Activated CD8-positive, alpha-beta memory T cell treated with anti-CD3 and anti-CD28 coated beads, Interleukin-2, amount 10 ng/mL, durations not matched to agents 7 days and 5 days (primary cell): ENCODE measurements around the gene ZNF783. TPM values are rescaled to one million over a fixed set of nuclear protein-coding genes. Genes with fewer than 3 reads are reported as not detected.

Source experiments
- ATAC-seq: fragments of 150-1000 bp; cut with Tn5 transposase; one replicate; pipeline ENCODE4 v1.10.0; 2021; ENCODE audit warnings: moderate library complexity
- CTCF ChIA-PET: fragments of 350-600 bp; sonication (Branson Sonifier 250); formaldehyde crosslinking; loops from one replicate; lab custom pipeline; 2021; ENCODE audit warnings: antibody characterized with exemption; lab: Charles Lee
- DNase-seq: peaks from one replicate; pipeline ENCODE4 v3.0.0-alpha.2; 2020
- H3K27ac Mint-ChIP-seq: one replicate; pipeline ENCODE4 v1.8.0; 2021; ENCODE audit warnings: mild to moderate bottlenecking, mixed read lengths
- H3K27me3 Mint-ChIP-seq: one replicate; pipeline ENCODE4 v1.8.0; 2021; ENCODE audit warnings: mixed read lengths
- H3K36me3 Mint-ChIP-seq: one replicate; pipeline ENCODE4 v1.8.0; 2021; ENCODE audit warnings: mild to moderate bottlenecking, mixed read lengths
- H3K4me1 Mint-ChIP-seq: one replicate; pipeline ENCODE4 v1.8.0; 2021; ENCODE audit warnings: mixed read lengths
- H3K4me3 Mint-ChIP-seq: one replicate; pipeline ENCODE4 v1.8.0; 2021; ENCODE audit warnings: mild to moderate bottlenecking, moderate library complexity, mixed read lengths
- H3K9me3 Mint-ChIP-seq: one replicate; pipeline ENCODE4 v1.8.0; 2022; ENCODE audit warnings: low read depth, mixed read lengths
- total RNA-seq, 2 experiments: library from RNA; stranded (reverse); gene quantifications; one replicate each; pipeline ENCODE4 v1.2.3, GENCODE V29; 2021

ZNF783 gene
- total RNA-seq, 2 experiments from 2014 or later, result 14.8 to 15.5 TPM

DNA sequence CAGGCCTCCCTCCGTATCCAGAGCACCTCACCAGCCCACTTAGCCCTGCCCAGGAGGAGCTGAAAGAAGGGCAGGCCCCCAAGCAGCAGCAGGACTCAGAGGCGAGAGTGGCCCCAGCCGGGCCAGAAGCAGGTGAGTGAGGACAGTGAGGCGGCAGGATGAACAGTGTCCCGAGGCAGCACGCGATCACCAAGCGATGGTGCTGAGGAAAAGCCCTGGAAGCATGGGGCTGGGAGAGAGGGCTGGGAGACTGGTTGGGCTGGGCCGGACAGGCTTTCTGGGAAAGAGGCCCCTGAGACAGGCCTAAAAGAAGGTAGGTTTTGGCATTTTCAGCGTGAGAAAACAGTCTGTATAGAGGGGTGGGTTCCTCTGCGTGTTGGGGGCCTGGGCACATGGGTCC, 16.4 kb downstream of the ZNF783 start:
- Mint-ChIP-seq H3K27me3 (no peaks in the 10 kb centered on the region), H3K27ac (no peak overlapping the region), H3K4me3 (no peak overlapping the region), H3K4me1 (no peaks in the 10 kb centered on the region), H3K36me3 (peaks cover 38% of the 10 kb centered on the region), H3K9me3 (no peaks in the 10 kb centered on the region)
- DNase-seq (no peak), ATAC-seq (no peak)
- CTCF ChIA-PET, result no interaction called here

DNA sequence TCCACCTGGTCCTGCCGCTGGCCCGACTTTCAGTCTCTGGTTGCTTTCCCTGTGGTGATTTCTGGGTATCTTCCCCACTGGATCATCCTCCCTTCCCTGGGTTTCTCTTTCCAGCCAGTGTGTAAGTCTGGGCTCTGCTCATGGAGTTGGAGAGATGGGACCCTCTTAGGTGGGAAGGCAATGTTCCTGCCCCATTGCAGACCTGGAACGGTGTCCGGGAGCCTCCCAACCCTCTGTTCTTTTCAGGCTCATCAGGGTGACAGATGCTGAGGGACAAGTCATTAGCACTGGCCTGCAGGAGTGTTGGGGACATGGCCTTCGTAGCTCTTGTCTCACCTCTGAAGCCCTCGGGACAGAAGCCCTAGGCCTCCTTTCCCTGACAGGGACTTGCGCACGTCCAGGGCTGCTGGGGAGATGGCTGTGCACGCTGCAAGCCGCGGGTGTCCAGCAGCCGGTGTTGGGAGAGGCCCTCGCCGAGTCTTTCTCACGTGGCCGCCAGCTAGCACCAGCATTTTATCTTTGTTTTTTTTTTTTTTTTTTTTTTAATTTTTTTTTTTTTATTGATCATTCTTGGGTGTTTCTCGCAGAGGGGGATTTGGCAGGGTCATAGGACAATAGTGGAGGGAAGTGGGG, 17.2 kb downstream of the ZNF783 start:
- DNase-seq (no peak), ATAC-seq (peak; percentile 14)
- Mint-ChIP-seq H3K27ac (no peak overlapping the region), H3K27me3 (no peaks in the 10 kb centered on the region), H3K36me3 (peaks cover 34% of the 10 kb centered on the region), H3K9me3 (no peaks in the 10 kb centered on the region), H3K4me1 (peaks cover 5% of the 10 kb centered on the region), H3K4me3 (no peak overlapping the region)
- CTCF ChIA-PET, result interaction anchor here (0.8 kb wide), 1 partner anchor 255 kb away, joined by 3 read pairs; no protein-coding TSS in a partner anchor

DNA sequence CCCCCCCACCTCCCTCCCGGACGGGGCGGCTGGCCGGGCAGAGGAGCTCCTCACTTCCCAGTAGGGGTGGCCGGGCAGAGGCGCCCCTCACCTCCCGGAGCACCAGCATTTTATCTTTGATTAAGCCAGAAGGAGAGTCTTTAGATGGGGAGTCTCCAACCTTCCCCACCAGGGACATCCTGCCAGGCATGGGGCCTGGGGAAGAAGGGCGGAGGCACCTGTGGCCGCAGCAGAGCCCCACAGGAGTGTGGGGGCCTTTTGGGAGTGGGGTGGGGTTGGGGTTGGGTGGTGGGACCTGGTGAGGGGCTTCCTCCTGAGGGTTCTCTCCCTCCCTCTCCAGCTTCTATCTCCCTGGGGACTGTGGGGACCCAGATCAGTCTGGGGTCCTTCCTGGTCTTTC, 18.2 kb downstream of the ZNF783 start:
- no peak overlapping the region for H3K27ac Mint-ChIP-seq

DNA sequence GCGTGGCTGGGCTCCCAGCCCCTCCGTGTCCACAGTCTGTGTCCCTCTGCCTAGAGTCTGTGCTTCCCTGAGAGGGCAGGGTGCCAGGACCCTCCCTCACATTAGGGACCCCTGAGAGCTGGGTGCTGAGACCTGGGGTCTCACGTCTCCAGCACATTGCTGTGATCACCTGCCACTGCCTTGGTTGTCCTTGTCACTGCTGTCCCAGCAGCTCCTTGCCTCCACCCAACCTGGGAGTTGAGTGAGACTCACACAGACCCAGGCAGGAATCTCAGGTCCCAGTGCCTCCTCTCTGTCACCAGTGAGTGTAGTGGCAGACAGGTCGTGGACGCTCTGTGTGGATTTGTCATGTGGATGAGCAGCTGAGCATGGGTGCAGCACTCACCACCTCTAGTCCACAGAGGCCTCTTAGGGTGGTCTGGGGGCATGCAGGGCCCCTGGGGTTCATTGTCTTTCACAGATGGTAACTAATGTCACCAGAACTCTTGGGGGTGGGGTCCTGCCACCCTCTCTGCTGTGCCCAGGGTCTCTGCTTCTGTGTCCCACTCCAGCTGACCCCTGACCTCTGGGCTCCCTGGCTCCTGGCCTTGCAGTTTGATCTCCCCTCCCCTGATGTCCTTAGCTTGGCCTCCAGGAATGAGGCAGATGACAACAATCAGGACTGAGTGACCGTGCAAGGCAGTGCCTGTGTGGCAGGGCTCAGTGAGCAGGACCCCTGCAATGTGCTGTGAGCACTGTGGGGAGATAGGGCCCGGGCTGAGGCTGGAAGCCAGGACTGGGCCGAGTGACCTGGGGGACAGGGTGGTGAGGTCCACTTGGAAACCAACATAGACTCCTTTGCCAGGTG, 18.9 kb downstream of the ZNF783 start:
- no peaks in the 10 kb centered on the region for H3K9me3 Mint-ChIP-seq
- H3K36me3 Mint-ChIP-seq, result peaks cover 25% of the 10 kb centered on the region
- H3K27ac Mint-ChIP-seq, result no peak overlapping the region
- H3K27me3 Mint-ChIP-seq, result no peaks in the 10 kb centered on the region
- DNase-seq, result no peak
- H3K4me3 Mint-ChIP-seq, result no peak overlapping the region
- CTCF ChIA-PET, result no interaction called here
- ATAC-seq, result no peak
- peaks cover 19% of the 10 kb centered on the region for H3K4me1 Mint-ChIP-seq

More for the DNA sequence above, 18.2 kb downstream of the ZNF783 start:
- DNase-seq (no peak), ATAC-seq (no peak)
- Mint-ChIP-seq H3K4me3 (no peak overlapping the region), H3K4me1 (peaks cover 14% of the 10 kb centered on the region), H3K36me3 (peaks cover 27% of the 10 kb centered on the region), H3K9me3 (no peaks in the 10 kb centered on the region), H3K27me3 (no peaks in the 10 kb centered on the region)
- CTCF ChIA-PET, result no interaction called here

DNA sequence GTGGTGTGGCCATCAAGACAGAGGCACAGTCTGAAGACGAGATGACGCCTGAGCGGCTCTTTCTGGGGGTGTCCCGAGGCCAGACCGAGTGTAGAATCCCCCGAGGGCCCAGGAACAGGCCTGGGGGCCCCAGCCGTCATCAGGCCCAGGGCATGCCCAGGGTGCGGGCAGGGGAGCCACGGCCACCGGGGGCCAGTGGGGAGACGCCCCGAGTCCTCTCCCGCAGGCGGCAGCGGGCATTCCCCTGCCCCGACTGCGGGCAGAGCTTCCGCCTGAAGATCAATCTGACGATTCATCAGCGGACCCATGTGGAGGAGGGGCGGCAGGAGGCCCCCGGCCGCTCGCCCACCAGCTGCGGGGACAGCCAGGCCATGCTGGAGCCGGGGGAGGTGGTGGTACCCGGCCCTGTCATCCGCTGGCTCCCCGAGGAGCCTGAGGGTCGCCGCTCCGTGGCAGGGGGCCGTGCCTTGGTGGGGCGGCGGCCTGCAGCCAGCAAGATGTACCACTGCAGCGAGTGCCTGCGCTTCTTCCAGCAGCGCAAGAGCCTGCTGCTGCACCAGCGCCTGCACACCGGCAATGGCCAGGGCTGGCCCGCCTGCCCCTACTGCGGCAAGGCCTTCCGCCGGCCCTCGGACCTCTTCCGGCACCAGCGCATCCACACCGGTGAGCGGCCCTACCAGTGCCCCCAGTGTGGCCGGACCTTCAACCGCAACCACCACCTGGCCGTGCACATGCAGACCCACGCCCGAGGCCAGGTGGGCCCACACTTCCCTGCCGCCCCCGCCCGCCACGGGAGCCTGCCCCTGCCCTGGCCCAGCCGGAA, 19.7 kb downstream of the ZNF783 start:
- Mint-ChIP-seq H3K4me3 (no peak overlapping the region), H3K9me3 (no peaks in the 10 kb centered on the region), H3K27me3 (no peaks in the 10 kb centered on the region), H3K36me3 (peaks cover 21% of the 10 kb centered on the region), H3K4me1 (peaks cover 27% of the 10 kb centered on the region), H3K27ac (no peak overlapping the region)
- ATAC-seq, result no peak
- DNase-seq, result no peak
- CTCF ChIA-PET, result no interaction called here

DNA sequence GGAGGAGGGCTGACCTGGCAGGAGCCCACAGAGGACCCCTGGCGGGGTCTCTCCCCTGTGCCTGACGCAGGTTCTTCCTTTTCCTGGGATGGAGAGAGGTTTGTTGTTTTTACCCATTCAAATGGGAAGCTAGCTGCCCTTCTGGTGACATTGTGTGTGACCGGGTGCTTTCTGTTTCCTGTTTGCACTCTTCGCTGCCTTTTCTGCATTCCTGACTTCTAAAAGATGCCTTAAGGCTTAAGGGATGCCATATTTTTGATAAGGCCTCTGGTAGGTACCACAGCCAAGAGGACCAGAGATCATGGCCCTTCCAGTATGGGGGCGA, 20.3 kb downstream of the ZNF783 start:
- CTCF ChIA-PET, result no interaction called here
- no peak for DNase-seq
- H3K4me1 Mint-ChIP-seq, result peaks cover 33% of the 10 kb centered on the region
- no peak overlapping the region for H3K4me3 Mint-ChIP-seq
- ATAC-seq, result no peak
- no peak overlapping the region for H3K27ac Mint-ChIP-seq
- H3K27me3 Mint-ChIP-seq, result no peaks in the 10 kb centered on the region
- peaks cover 17% of the 10 kb centered on the region for H3K36me3 Mint-ChIP-seq
- H3K9me3 Mint-ChIP-seq, result no peaks in the 10 kb centered on the region

DNA sequence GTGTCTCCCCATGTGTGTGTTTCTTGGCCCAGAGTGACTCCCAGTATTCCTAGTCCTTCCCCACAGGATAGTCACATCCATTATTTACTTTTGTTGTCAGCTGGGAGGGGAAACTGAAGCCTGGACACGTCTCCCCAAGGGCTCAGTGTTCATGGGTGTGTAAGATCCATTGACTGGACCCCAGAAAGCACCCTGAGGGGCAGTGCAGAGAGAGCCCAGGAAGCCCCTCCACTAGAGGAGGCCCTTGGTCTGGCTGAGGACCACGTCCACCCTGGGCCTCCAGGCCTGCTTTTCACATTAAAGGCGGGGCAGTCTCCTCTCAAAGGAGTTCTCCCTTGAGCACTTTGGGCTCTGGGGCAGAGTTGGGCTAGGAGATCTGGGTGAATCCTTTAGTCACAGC, 21.3 kb downstream of the ZNF783 start:
- Mint-ChIP-seq H3K4me3 (no peak overlapping the region), H3K27me3 (no peaks in the 10 kb centered on the region), H3K9me3 (no peaks in the 10 kb centered on the region), H3K27ac (no peak overlapping the region), H3K4me1 (peaks cover 37% of the 10 kb centered on the region), H3K36me3 (peaks cover 10% of the 10 kb centered on the region)
- no peak for DNase-seq
- ATAC-seq, result no peak
- CTCF ChIA-PET, result interaction anchor here (2.1 to 3.2 kb wide), 2 partner anchors 22 to 139 kb away, joined by 4 to 24 read pairs; partner anchors contain the start of gene ZNF783

DNA sequence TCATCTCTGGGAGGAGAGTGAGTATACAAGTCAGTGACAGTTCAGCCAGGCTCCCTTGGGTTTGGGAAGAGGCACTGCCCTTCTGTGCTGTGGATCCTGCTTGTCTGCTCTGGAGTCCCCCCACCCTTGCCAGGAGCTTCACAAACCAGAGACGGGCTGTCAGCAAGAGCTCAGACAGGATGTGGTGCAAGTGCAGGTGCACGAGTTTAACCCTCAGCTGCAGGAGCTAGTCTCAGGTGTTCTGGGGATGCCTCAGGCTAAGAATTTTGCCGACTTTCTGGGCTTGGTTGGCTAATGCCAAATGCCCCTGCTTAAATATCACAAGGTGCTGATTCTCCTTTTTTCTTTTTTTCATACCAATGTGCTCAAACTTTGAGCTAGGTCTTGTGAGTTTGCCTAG, 22.3 kb downstream of the ZNF783 start:
- Mint-ChIP-seq H3K27me3 (no peaks in the 10 kb centered on the region), H3K4me3 (peak overlapping the region; percentile 77), H3K36me3 (peaks cover 6% of the 10 kb centered on the region), H3K27ac (peak overlapping the region; percentile 61), H3K9me3 (no peaks in the 10 kb centered on the region), H3K4me1 (peaks cover 37% of the 10 kb centered on the region)
- CTCF ChIA-PET, result interaction anchor here (0.6 to 3.2 kb wide), 8 partner anchors 21 to 192 kb away, joined by 3 to 24 read pairs (median 4); partner anchors contain the start of genes ZNF282, ZNF398, ZNF777 and ZNF783
- ATAC-seq, result no peak
- peak; percentile 62 for DNase-seq

DNA sequence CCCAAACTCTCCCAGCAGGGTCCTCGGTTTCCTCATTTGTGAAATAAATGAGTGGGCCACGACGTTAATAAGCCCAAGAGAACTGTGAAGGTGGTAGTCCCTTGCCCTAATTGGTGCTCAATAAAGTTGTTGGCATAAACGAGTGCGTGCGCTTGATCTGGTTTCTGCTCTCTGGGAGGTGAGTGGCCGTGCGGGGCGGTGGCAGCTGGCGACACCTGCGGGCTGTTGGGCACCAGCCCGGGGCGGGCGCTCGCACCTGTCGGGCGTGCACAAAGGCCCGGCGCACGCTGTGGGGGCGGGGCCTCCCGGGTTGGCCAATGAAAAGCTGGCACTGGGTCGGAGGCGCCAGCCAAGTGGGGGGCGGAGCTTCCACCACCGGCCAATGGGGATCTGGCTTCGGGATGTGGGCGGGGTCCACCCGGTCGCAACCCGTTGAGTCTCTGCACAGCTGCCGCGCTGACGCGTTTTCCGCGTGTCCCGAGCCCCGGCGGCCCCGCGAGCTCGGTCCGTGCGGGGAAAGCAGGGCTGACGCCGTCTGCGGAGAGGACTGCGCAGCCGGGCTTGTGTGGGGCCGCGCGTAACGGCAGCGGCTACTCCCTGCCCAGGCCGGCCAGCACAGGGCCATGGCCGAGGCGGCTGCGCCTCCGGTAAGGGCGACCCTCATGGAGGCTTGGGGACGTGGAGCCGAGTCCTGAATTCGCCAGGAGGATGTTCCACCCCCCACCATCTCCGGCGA, 23.0 kb downstream of the ZNF783 start:
- Mint-ChIP-seq H3K4me1 (peaks cover 37% of the 10 kb centered on the region), H3K27me3 (no peaks in the 10 kb centered on the region), H3K36me3 (peaks cover 5% of the 10 kb centered on the region), H3K9me3 (no peaks in the 10 kb centered on the region), H3K27ac (peak overlapping the region; percentile 61), H3K4me3 (peak overlapping the region; percentile 77)
- DNase-seq, result peak; percentile 98
- ATAC-seq, result peak; percentile 98
- CTCF ChIA-PET, result interaction anchor here (0.7 to 3.2 kb wide), 11 partner anchors 13 to 514 kb away, joined by 3 to 24 read pairs (median 4); partner anchors contain the start of genes ZNF282, ZNF398, ZNF777 and ZNF783

DNA sequence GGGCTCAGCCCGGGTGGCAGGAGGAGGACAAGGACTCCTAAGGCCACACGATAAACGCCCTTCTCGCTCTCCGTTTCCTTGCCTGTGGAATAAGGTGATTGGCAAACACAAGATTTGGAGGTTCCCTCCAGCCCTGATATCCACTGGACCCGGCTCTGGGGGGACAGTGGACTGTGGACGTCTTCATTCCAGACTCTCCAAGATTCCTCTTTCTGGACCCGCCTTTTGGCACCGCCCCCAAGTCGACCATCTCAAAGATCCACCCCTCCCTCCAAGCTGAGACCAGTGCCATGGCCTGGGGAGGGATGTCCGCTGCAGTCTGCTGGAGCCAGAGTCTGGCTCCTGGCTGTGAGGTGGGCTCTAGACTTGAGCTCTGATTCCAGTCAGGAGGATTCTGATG, 23.6 kb downstream of the ZNF783 start:
- DNase-seq (no peak), ATAC-seq (no peak)
- CTCF ChIA-PET, result interaction anchor here (0.7 to 3.2 kb wide), 10 partner anchors 13 to 514 kb away, joined by 3 to 24 read pairs (median 4); partner anchors contain the start of genes ZNF282, ZNF777 and ZNF783
- no peaks in the 10 kb centered on the region for H3K27me3 Mint-ChIP-seq
- H3K4me3 Mint-ChIP-seq, result peak overlapping the region; percentile 77
- H3K36me3 Mint-ChIP-seq, result peaks cover 5% of the 10 kb centered on the region
- H3K27ac Mint-ChIP-seq, result no peak overlapping the region
- peaks cover 38% of the 10 kb centered on the region for H3K4me1 Mint-ChIP-seq
- H3K9me3 Mint-ChIP-seq, result no peaks in the 10 kb centered on the region

DNA sequence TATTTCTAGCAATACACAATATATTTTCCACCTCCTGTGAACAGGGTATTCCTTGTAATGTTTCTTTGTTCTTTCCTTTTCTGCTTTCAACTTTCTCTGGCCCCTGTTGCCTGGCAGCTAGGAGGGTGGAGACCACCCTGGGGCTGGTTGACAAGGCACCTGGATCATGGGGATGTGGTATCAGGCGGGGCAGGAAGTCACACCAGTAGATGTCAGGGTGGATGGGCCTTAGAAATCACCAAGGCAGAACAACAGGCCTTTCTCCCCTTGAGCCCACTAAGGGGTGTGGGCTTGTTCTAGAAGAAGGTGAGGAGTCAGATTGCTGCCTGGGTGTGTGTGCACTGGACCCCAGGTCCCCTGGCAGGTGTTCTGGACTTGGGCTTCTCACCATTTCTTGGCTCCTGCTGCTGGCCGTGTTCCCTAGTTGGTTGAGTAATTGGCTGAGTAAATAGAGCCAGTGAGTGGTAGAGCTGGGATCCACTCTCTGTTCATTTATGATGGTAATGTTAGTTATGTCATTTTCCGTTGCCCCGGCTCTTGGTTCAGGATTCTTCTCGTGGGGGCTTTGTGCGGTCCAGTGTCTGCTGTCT, 24.9 kb downstream of the ZNF783 start:
- peak; percentile 51 for DNase-seq
- H3K27ac Mint-ChIP-seq, result no peak overlapping the region
- peaks cover 50% of the 10 kb centered on the region for H3K4me1 Mint-ChIP-seq
- ATAC-seq, result no peak
- no peaks in the 10 kb centered on the region for H3K27me3 Mint-ChIP-seq
- peaks cover 5% of the 10 kb centered on the region for H3K36me3 Mint-ChIP-seq
- CTCF ChIA-PET, result no interaction called here
- H3K4me3 Mint-ChIP-seq, result no peak overlapping the region
- no peaks in the 10 kb centered on the region for H3K9me3 Mint-ChIP-seq

DNA sequence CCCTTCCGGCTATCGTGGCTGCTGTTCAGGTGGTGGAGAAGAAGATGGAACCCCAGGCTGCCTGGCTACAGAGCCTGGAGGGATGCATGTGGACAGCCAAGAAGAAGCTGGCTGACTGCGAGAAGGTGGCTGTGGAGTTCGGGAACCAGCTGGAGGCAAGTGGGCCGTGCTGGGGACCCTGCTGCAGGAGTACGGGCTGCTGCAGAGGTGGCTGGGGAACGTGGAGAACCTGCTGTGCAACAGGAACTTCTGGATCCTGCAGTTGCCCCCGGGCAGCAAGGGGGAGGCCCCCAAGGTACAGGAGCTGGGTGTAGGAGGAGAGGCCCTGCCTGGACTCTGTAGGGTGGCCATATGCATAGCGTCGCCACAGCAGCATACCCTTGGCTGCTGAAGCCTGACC, 25.6 kb downstream of the ZNF783 start:
- DNase-seq (no peak), ATAC-seq (no peak)
- no peak overlapping the region for H3K4me3 Mint-ChIP-seq
- H3K36me3 Mint-ChIP-seq, result peaks cover under 1% of the 10 kb centered on the region
- no peaks in the 10 kb centered on the region for H3K9me3 Mint-ChIP-seq
- H3K4me1 Mint-ChIP-seq, result peaks cover 55% of the 10 kb centered on the region
- CTCF ChIA-PET, result no interaction called here
- no peaks in the 10 kb centered on the region for H3K27me3 Mint-ChIP-seq
- no peak overlapping the region for H3K27ac Mint-ChIP-seq
